Measurements from ENCODE around the gene E2F3.

E2F3 gene

DNA sequence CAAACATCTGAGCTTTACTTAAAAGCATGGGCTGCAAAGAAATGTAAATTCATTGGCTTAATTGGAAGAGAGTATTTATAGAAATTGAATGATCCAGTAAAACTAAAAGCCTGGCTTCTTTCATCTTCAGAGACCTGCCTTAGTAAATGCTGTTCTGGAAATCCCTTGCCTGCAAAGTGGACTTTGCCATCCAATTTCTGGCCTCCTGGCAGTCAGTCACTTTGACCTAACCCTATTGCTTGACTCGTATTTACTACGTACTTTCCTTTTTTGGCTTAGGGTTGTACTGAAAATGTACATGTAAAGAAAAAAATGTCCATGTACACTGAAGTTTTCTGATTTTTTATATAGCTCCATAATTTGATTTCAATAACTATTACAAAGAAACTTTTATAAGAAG, 47.1 kb downstream of the E2F3 start:
- Histone ChIP-seq H3K4me3 (IDR thresholded peaks at IDR 0.05; ENCODE audit: insufficient read depth, low read depth, low read length) (no peak overlapping the region), H3K79me2 (ENCODE audit: insufficient read depth, low read depth) (peaks cover 91% of the 10 kb centered on the region), H3K27ac (no peak overlapping the region), H3K27me3 (ENCODE audit: insufficient read depth, low read depth) (no peaks in the 10 kb centered on the region), H2AFZ (ENCODE audit: low read depth) (no peak overlapping the region), H3K4me2 (no peak overlapping the region), H3K9ac (no peak overlapping the region), H3K36me3 (ENCODE audit: insufficient read depth) (no peaks in the 10 kb centered on the region), H4K20me1 (ENCODE audit: insufficient read depth) (peaks cover 10% of the 10 kb centered on the region; the same call in 1 of the 2 replicates), H3K4me1 (ENCODE audit: low read depth, poor library complexity, severe bottlenecking) (no peaks in the 10 kb centered on the region)
- TF ChIP-seq, protein P1, sequence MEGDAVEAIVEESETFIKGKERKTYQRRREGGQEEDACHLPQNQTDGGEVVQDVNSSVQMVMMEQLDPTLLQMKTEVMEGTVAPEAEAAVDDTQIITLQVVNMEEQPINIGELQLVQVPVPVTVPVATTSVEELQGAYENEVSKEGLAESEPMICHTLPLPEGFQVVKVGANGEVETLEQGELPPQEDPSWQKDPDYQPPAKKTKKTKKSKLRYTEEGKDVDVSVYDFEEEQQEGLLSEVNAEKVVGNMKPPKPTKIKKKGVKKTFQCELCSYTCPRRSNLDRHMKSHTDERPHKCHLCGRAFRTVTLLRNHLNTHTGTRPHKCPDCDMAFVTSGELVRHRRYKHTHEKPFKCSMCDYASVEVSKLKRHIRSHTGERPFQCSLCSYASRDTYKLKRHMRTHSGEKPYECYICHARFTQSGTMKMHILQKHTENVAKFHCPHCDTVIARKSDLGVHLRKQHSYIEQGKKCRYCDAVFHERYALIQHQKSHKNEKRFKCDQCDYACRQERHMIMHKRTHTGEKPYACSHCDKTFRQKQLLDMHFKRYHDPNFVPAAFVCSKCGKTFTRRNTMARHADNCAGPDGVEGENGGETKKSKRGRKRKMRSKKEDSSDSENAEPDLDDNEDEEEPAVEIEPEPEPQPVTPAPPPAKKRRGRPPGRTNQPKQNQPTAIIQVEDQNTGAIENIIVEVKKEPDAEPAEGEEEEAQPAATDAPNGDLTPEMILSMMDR (conservative IDR thresholded peaks at IDR 0.05; ENCODE audit: low read depth, low read length) = no peak

DNA sequence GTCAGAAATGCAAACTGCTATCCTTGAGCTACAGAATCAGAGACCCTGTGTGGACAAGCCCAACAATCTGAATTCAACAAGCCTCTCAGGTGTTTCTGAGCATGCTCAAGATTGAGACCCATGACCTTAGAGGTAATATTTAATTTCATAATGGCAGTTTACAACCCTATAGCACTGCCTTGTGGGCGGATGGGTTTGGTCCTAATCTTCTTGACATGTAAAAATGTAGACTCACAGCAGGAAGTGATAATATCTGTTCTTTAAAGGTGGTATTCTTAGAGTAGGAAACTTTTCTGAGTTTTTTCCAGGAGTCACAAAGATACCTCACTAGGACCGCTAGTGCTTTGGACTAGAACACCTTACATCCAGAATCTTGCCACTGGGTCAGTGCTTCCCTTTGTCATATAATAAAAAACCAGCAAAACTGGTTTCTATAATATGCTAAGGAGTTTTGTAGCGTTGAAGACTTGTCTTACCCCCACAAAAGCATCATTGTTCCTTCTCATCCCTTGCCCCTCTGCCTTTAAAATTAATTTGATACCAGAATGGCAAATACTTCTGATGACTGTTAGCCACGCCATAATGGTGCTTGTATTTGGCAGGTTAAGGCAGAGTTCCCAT, 52.6 kb downstream of the E2F3 start:
- Histone ChIP-seq H3K4me2 (no peak overlapping the region), H3K79me2 (ENCODE audit: insufficient read depth, low read depth) (peaks cover 78% of the 10 kb centered on the region), H2AFZ (ENCODE audit: low read depth) (no peak overlapping the region)

GRCh38 chr6:20455251-20455940, 53.7 kb downstream of the E2F3 start:
- H3K4me1 ChIP-seq (ENCODE audit: low read depth, poor library complexity, severe bottlenecking) = no peaks in the 10 kb centered on the region
- no peak overlapping the region for H2AFZ ChIP-seq (ENCODE audit: low read depth)
- no peak overlapping the region for H3K9ac ChIP-seq
- H3K4me3 ChIP-seq (IDR thresholded peaks at IDR 0.05; ENCODE audit: insufficient read depth, low read depth, low read length) = no peak overlapping the region
- TF ChIP-seq, protein P1 (conservative IDR thresholded peaks at IDR 0.05; ENCODE audit: low read depth, low read length) = no peak
- no peak overlapping the region for H3K27ac ChIP-seq
- H3K36me3 ChIP-seq (ENCODE audit: insufficient read depth) = no peaks in the 10 kb centered on the region; the same call in 1 of the 2 replicates
- H3K27me3 ChIP-seq (ENCODE audit: insufficient read depth, low read depth) = no peaks in the 10 kb centered on the region
- H3K4me2 ChIP-seq = no peak overlapping the region
- H3K79me2 ChIP-seq (ENCODE audit: insufficient read depth, low read depth) = peaks cover 71% of the 10 kb centered on the region
- H4K20me1 ChIP-seq (ENCODE audit: insufficient read depth) = peaks cover 6% of the 10 kb centered on the region; the same call in 1 of the 2 replicates

More for the DNA sequence above, 52.6 kb downstream of the E2F3 start:
- H3K4me3 ChIP-seq (IDR thresholded peaks at IDR 0.05; ENCODE audit: insufficient read depth, low read depth, low read length) = no peak overlapping the region
- no peak overlapping the region for H3K27ac ChIP-seq
- peaks cover 6% of the 10 kb centered on the region; the same call in 1 of the 2 replicates for H4K20me1 ChIP-seq (ENCODE audit: insufficient read depth)
- no peak overlapping the region for H3K9ac ChIP-seq
- TF ChIP-seq, protein P1 (conservative IDR thresholded peaks at IDR 0.05; ENCODE audit: low read depth, low read length) = no peak
- no peaks in the 10 kb centered on the region; the same call in 1 of the 2 replicates for H3K36me3 ChIP-seq (ENCODE audit: insufficient read depth)
- H3K4me1 ChIP-seq (ENCODE audit: low read depth, poor library complexity, severe bottlenecking) = no peaks in the 10 kb centered on the region
- no peaks in the 10 kb centered on the region for H3K27me3 ChIP-seq (ENCODE audit: insufficient read depth, low read depth)

GRCh38 chr6:20458027-20458894, 56.6 kb downstream of the E2F3 start:
- TF ChIP-seq, protein P1 (conservative IDR thresholded peaks at IDR 0.05; ENCODE audit: low read depth, low read length) = no peak
- no peak overlapping the region for H3K27ac ChIP-seq
- no peak overlapping the region for H3K4me3 ChIP-seq (IDR thresholded peaks at IDR 0.05; ENCODE audit: insufficient read depth, low read depth, low read length)
- no peaks in the 10 kb centered on the region; the same call in 1 of the 2 replicates for H3K36me3 ChIP-seq (ENCODE audit: insufficient read depth)
- H4K20me1 ChIP-seq (ENCODE audit: insufficient read depth) = no peaks in the 10 kb centered on the region; the same call in 1 of the 2 replicates
- H3K4me2 ChIP-seq = no peak overlapping the region
- no peak overlapping the region for H3K9ac ChIP-seq
- H3K27me3 ChIP-seq (ENCODE audit: insufficient read depth, low read depth) = no peaks in the 10 kb centered on the region
- no peak overlapping the region for H2AFZ ChIP-seq (ENCODE audit: low read depth)
- H3K4me1 ChIP-seq (ENCODE audit: low read depth, poor library complexity, severe bottlenecking) = peaks cover 5% of the 10 kb centered on the region
- H3K79me2 ChIP-seq (ENCODE audit: insufficient read depth, low read depth) = peaks cover 63% of the 10 kb centered on the region; the same call in 1 of the 2 replicates
